ENCODE data around the gene FAM216A.
"Not testable (repeated sequence)": the region's sequence is repeated elsewhere in the genome, so short reads cannot be mapped to it uniquely, and the experiment has no call there.

Gene FAM216A

DNA sequence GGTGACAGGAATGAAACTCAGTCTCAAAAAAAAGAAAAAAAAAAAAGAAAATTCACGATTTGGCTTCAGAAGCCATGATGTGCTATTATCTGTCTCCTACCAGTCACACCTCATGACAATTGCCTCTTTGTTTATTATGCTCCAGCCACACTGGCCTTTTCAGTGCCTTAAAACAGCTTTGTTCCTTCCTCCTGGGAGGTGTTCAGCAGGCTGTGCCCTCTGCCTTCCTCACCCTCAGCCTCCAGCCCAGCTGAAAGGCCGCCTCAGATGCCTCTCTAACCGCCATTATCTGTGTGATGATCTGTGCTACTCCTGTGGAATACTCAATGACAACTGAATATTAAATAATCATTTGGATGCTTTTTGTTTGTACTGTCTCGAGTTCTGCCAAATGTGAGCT lies 9.9 kb upstream of the FAM216A start:
- no peak for TF ChIP-seq POLR2A (IDR thresholded peaks at IDR 0.05; ENCODE audit: low read depth, low read length)
- DNase-seq (ENCODE audit: insufficient read length, low spot score), result no peak
- no peak for FAIRE-seq

DNA sequence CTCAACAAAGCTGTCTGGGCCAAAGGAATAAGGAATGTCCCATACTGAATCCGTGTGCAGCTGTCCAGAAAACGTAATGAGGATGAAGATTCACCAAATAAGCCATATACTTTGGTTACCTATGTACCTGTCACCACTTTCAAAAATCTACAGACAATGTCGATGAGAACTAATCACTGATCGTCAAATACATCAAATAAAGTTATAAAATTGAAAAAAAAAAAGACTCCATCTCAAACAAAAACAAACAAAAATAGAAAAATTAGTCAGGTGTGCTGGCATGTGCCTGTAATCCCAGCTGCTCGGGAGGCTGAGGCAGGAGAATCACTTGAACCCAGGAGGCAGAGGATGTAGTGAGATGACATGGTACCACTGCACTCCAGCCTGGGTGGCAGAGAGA lies 7.5 kb upstream of the FAM216A start:
- not testable (repeated sequence) for DNase-seq (ENCODE audit: insufficient read length, low spot score); FAIRE-seq

DNA sequence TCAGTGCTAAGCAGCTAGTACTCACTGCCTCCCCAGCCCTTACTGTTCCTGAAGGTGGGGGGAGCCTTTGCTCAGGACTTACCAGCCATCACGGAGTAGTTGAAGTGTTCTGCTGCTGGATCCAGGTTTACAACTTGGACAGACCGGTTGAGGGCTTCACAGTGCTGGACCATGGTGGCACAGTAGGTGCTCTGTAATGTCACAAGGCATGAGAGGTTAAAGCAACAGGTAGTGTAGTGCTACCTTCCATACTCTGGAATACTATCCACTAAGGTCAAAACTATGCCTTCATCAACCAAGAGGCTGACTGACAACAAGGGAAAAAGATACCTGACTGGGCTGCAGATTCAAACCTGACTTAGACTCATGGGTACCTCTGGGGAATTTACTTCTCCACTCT lies 3.6 kb upstream of the FAM216A start:
- DNase-seq (ENCODE audit: insufficient read length, low spot score), result no peak
- TF ChIP-seq POLR2A (IDR thresholded peaks at IDR 0.05; ENCODE audit: low read depth, low read length), result no peak
- FAIRE-seq, result no peak

- DNase-seq (ENCODE audit: insufficient read length, low spot score); FAIRE-seq: not testable (repeated sequence)
Observed at GRCh38 chr12:110465765-110466164, 2.9 kb upstream of the FAM216A start.

- FAIRE-seq (no peak), DNase-seq (ENCODE audit: insufficient read length, low spot score) (no peak)
- no peak for TF ChIP-seq POLR2A (IDR thresholded peaks at IDR 0.05; ENCODE audit: low read depth, low read length)
Observed at GRCh38 chr12:110466791-110467190, 1.9 kb upstream of the FAM216A start.

DNA sequence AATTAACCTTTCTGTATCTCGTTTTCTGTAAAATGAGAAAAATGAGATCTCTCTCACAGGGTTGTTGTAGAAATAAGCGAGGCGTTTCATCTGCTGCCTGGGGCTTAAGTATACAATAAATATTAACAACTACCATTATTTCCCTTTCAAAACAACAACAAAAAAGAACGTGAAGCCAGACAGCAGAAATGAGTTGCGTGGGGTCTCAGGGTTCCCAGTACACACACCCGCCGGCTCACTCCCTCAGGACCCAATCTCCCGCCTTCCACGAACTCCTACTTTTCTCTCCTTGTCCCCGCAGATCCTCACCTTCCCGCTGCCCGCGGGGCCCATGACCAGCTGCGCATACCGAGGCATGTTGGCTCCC lies 815 bp upstream of the FAM216A start:
- no peak for FAIRE-seq
- no peak for DNase-seq (ENCODE audit: insufficient read length, low spot score)
- peak; percentile 61; the same call in 1 of the 2 replicates for TF ChIP-seq POLR2A (IDR thresholded peaks at IDR 0.05; ENCODE audit: low read depth, low read length)

DNA sequence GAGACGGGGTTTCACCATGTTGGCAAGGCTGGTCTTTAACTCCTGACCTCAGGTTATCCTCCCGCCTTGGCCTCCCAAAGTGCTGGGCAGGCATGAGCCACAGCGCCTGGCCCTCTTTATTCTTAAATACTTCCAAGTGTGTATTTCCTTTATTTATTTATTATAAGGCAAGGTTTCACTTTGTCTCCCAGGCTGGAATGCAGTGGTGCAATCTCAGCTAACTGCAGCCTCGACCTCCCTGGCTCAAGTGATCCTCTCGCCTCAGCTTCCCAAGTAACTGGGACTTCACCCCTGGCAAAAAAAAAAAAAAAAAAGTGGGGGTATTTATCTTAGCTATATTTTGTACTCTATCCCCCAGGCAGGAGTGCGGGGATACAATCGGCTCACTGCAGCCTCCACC lies 6.8 kb downstream of the FAM216A start:
- no peak for FAIRE-seq
- no peak for DNase-seq (ENCODE audit: insufficient read length, low spot score)
- no peak for TF ChIP-seq POLR2A (IDR thresholded peaks at IDR 0.05; ENCODE audit: low read depth, low read length)

GRCh38 chr12:110498984-110499706 lies 30.5 kb downstream of the FAM216A start:
- no peak for TF ChIP-seq POLR2A (IDR thresholded peaks at IDR 0.05; ENCODE audit: low read depth, low read length)
- FAIRE-seq (no peak), DNase-seq (ENCODE audit: insufficient read length, low spot score) (no peak)

- TF ChIP-seq POLR2A (IDR thresholded peaks at IDR 0.05; ENCODE audit: low read depth, low read length), result no peak
- peak; percentile 75 for FAIRE-seq
- peak; percentile 24 for DNase-seq (ENCODE audit: insufficient read length, low spot score)
Observed at GRCh38 chr12:110501399-110501751, 32.7 kb downstream of the FAM216A start.

GRCh38 chr12:110501752-110502738 lies 33.4 kb downstream of the FAM216A start, which contains the start of the genes RAD9B and VPS29:
Gene RAD9B, plus strand, starts transcription at chr12:110502331. Its CDS starts 7 bp downstream, at chr12:110502338.
Gene VPS29, minus strand, starts transcription at chr12:110502111. Its CDS starts 60 bp downstream, at chr12:110502051.
- FAIRE-seq (peak; percentile 92), DNase-seq (ENCODE audit: insufficient read length, low spot score) (peak; percentile 75)
- peak; percentile 86 for TF ChIP-seq POLR2A (IDR thresholded peaks at IDR 0.05; ENCODE audit: low read depth, low read length)

DNA sequence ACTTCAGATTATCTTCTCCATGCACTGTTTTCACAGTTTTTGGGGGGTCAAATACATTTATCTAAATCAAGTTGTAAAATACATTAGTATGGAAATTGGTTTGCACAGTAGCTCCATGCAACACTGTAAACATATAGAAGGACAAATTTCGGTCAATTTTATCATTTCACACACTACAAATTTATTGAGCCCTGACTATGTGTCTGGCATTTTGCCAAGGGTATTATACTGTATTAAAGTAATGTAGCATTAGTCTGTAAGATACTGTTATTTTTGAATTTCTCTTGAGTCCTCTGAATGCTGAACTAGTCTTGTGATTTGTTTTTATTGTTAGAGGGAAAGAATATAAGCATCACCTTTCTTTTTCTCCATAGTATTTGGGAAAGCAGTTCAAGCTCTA lies 34.8 kb downstream of the FAM216A start:
- no peak for DNase-seq (ENCODE audit: insufficient read length, low spot score)
- FAIRE-seq, result no peak
- no peak for TF ChIP-seq POLR2A (IDR thresholded peaks at IDR 0.05; ENCODE audit: low read depth, low read length)

- TF ChIP-seq POLR2A (IDR thresholded peaks at IDR 0.05; ENCODE audit: low read depth, low read length), result no peak
- DNase-seq (ENCODE audit: insufficient read length, low spot score), result no peak
- no peak for FAIRE-seq
Observed at GRCh38 chr12:110505332-110505731, 36.7 kb downstream of the FAM216A start.

GRCh38 chr12:110508071-110508586 lies 39.5 kb downstream of the FAM216A start:
- no peak for TF ChIP-seq POLR2A (IDR thresholded peaks at IDR 0.05; ENCODE audit: low read depth, low read length)
- FAIRE-seq (no peak), DNase-seq (ENCODE audit: insufficient read length, low spot score) (no peak)

DNA sequence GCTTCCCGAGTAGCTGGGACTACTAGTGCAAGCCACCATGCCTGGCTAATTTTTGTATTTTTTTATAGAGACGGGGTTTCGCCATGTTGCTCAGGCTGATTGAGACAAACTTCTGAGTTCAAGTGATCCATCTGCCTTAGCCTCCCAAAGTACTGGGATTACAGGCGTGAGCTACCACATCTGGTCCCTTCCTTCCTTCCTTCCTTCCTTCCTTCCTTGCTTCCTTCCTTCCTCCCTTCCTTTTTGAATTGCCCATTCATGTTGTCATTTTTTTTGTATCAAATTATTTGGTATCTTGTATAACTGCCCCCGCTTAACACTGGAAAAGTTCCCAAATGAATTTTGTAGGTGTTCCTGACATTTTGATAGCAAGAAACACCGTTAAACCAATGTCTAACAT lies 45.2 kb downstream of the FAM216A start:
- TF ChIP-seq POLR2A (IDR thresholded peaks at IDR 0.05; ENCODE audit: low read depth, low read length), result no peak
- DNase-seq (ENCODE audit: insufficient read length, low spot score), result no peak
- no peak for FAIRE-seq

All from H54 (cell line).